Testis (tissue), 2 donors: ENCODE measurements around the gene GOLGA5.

Source experiments
- CTCF ChIP-seq, 3 experiments: fragments of 450-650 bp in 2 of 3; fragments of 200-600 bp in 1 of 3; sonication (generic) in 1 of 3; IDR thresholded peaks; one replicate each; pipeline ENCODE4 v1.5.1; 2016 to 2019; ENCODE audit warnings: antibody characterized with exemption in 3 of 3, mild to moderate bottlenecking in 2 of 3, moderate library complexity in 1 of 3
- POLR2A ChIP-seq: fragments of 450-650 bp; IDR thresholded peaks from one replicate; pipeline ENCODE4 v1.6.1; 2017; ENCODE audit warnings: antibody characterized with exemption, mild to moderate bottlenecking, moderate library complexity

- TF ChIP-seq CTCF (IDR thresholded peaks at IDR 0.05) (no peak), POLR2A (no peak)
These were observed 6.6 kb upstream of the GOLGA5 start for GRCh38 chr14:92787554-92787953.
